NOMO-1 (cell line): Measurements from ENCODE around the gene SCNN1A.

Source experiments
- DNase-seq, 2 experiments: peaks; one replicate each; lab custom pipeline; 2025; ENCODE audit not compliant: unreplicated experiment in 2 of 2; lab: John Stamatoyannopoulos, UW

SCNN1A gene

DNA sequence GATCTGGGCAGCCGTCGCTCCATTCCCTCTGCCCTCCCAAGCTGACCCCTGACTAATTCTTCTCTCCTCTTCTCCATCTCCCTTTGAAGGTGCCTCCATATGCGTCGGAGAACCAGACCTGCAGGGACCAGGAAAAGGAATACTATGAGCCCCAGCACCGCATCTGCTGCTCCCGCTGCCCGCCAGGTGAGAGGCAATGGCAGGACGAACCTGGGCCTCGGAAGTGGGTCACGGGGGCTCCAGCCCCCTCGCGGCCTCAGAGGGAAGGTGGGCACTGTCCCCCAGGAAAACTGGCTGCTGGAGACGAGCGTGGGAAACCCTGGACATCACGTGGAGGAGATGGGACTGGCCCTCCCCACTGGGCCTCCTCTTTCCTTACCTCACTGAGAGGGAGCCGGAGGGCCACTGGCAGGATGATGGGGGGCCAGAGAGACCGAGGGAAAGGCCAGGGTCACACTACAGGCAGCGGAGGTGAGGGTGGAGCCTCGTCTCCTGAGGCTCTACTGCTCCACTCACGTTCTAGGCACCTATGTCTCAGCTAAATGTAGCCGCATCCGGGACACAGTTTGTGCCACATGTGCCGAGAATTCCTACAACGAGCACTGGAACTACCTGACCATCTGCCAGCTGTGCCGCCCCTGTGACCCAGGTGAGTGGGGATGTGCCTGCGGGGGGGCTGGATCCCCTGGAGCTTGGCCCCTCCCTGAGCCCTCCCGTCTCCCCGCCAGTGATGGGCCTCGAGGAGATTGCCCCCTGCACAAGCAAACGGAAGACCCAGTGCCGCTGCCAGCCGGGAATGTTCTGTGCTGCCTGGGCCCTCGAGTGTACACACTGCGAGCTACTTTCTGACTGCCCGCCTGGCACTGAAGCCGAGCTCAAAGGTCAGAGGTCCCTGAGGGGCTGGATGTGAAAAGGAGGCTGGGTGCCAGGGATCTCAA lies 9.4 kb upstream of the SCNN1A start:
- DNase-seq = no peak

DNA sequence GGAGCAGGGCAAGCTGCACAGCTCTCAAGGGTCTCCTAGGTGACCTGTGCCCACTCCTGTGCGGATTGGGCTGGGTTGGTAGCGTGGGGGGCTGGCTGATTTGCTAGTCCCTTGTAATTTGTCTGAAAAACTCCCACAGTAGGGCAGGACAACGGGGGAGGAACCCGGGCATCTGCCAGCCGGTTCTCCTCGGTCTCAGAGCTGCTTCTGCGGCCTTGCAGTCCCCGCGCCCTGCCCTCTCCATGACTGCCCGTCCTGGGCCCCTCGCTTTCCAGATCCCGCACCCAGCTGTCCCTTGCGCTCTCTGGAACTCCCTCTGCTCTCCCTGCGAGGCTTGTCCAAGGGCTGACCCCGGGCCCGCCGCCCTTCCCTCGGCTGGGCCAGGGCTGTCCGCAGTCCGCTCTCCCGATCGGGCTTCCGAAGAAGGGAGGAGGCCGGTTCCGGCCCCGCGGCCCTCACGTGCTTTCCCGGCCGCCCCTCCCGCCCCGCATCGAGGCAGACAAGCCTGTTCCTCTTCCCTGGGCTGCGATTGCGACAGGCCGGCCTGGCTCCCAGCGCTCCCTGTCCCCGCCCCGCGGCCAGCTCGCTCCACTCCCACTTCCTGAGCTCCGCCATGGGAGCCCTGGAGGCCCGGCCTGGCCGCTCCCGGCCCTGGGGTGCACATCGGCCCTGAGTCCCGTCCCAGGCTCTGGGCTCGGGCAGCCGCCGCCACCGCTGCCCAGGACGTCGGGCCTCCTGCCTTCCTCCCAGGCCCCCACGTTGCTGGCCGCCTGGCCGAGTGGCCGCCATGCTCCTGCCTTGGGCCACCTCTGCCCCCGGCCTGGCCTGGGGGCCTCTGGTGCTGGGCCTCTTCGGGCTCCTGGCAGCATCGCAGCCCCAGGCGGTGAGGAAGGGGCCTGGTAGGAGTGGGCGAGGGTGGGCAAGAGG lies 8.5 kb upstream of the SCNN1A start, which contains the start of gene LTBR:
TSS of gene LTBR (plus strand) at position 591 of the 927 bp plus-strand sequence. CDS start at position 788, 197 bp downstream.
- DNase-seq = peak; percentile 60 to 89

DNA sequence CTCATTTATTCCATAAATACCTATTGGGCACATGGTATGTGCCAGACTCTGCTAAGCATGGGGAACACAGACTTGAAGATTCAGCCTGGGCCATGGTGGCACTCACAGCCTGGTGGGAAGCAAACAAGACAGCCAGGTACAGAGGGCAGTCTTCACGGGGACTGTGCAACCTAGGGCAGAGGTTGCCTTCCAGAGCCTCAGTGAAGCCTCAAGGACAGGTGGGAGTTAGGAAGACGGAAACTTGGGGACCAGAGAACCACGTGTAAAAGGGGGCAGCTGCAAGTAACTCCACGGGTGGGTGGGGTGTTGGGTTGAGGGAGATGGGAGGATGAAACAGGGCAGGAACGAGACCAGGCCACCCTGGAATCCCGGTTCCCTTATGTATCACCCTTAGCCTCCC lies 7.6 kb upstream of the SCNN1A start:
- no peak for DNase-seq

DNA sequence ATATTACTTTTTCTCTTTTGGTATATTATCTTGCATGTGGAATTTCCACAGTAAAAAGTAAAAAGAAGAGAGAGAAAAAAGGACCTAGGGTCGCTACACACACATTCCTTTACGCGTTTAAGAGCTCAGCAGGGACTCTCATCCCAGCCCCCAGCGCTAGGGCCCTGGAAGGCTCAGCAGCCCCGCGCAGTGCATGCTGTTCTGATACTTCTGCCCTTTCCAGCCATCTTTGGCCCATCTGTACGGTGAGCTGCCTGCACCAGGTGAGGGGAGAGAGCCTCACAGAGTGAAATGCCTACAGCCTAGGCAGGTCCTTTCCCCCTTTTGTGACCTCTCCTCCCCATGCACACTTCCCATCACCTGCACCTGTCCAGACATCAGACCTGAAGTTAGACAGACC lies 7.0 kb upstream of the SCNN1A start:
- DNase-seq = no peak

DNA sequence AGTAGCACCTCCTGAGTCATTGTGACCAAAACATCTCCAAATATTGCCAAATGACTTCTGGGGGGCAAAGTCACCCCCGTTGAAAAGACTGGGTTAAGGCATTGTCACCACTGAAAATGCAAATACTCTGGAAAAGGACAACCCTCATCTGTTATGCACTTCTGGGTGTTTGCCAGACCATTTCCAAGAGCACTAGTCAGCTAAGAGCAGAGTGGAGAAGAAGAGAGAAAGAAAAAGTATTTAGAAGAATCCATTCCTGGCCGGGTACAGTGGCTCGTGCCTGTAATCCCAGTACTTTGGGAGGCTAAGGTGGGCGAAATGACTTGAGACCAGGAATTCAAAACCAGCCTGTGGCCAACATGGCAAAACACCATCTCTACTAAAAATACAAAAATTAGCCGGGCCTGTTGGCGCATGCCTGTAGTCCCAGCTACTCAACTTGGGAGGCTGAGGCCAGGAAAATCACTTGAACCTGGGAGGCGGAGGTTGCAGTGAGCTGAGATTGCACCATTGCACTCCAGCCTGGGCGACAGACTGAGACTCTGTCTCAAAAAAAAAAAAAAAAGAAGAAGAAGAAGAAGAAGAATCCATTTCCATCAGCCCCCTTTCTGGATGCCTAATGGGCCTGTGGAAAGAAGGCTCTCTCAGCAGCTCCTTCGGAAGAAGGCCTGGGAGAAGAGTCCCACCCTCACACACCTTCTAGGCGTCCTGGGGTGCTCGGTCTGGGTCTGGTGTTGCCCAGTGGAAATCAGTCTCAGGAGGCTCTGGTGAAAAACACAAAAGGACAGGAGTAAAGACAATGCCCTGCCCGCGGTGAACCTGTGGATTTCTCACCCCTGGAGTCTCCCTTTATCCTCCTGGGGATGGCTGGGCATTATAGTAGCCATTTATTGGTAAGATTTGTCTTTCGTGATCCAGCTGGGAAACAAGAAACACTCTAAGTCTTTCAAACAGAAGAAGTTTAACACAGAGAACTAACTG lies 5.1 kb upstream of the SCNN1A start:
- DNase-seq = no peak

DNA sequence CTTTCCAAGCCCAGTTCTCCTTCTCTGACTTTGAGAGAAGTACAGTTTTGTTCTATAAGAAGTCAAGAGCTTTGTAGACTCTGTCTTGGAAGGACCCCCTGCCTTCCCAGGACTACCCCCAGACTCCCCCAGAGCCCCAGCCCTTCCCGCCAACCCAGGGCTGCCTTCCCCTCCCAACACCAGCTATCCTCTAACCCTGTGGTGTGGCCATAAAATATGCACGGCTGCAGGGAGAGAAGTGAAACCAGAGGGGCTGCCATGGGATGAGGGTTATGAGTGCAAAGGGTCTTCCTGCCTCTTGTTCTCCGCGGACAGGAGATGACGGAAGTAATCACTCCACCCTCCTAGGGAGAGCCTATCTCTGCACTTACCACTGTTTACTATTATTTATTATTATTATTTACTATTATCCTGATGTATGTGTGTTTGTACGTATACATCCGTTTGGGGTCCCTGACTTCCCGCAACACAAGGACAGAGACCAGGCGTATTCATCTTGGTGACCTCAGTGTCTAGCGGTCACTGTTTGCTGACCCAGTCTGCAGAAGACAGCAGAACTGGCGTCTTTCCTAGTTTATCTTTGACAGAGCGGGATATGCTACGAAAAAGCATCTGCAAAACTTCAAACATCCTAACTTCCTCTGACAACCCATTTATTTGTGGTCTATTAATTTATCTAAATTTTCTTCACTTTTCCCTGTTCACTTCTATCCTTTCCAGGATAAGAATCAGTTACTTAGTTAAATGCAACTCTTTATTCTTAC lies 3.5 kb upstream of the SCNN1A start:
- peak; percentile 52 to 66 for DNase-seq

DNA sequence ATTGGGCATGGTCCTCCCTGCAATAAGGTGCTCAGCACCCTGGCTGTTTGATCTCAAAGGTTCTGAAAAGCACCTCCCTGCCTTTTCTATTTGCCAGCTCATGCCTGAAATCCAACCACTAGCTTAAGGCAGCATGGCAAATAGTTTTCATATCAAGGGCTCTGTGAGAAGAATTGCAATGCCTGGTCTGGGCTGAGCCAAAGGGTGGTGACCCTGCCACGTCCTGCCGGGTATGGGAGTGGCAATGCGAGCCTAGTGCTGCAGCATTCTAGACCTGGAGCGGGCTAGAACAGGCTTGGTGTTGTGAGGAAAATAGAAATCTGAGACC lies 2.3 kb upstream of the SCNN1A start:
- no peak for DNase-seq

DNA sequence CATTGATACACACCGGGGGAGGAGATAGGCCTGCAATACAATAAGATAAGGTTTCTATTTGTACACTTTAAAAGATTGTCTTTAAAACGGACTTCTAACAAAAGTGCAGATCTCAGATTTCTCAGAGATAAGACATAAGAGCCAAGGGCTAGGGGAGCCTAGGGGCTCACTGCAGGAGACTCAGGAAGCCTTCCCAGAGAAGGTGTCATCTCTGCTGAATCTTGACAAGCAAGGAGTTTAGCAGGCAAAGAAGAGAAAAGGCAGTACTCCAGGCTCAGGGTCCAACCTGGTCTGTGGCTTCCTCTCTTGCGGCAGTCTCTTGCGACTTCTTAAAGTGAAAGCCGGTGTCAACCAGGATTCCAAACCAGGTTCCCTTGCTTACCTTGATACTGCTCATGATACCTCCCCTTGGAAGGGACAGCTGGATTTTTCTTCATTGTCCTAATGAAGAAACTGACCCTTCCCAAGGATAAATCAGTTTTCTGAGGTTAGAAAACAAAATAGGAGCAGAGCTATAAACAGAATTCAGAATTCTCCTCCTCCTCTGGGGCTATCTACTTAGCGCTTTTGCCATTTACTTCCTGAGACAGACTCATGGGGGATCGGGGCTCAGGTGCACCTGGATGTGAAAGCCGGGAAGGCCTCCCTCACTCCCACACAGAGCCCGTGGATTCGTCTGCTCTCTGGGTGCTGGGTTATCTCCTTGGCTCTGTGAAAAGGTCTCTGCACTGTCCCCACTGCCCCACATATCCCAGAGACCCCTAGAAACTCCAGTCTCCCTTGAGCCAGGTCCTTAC lies 1.7 kb upstream of the SCNN1A start:
- no peak for DNase-seq

DNA sequence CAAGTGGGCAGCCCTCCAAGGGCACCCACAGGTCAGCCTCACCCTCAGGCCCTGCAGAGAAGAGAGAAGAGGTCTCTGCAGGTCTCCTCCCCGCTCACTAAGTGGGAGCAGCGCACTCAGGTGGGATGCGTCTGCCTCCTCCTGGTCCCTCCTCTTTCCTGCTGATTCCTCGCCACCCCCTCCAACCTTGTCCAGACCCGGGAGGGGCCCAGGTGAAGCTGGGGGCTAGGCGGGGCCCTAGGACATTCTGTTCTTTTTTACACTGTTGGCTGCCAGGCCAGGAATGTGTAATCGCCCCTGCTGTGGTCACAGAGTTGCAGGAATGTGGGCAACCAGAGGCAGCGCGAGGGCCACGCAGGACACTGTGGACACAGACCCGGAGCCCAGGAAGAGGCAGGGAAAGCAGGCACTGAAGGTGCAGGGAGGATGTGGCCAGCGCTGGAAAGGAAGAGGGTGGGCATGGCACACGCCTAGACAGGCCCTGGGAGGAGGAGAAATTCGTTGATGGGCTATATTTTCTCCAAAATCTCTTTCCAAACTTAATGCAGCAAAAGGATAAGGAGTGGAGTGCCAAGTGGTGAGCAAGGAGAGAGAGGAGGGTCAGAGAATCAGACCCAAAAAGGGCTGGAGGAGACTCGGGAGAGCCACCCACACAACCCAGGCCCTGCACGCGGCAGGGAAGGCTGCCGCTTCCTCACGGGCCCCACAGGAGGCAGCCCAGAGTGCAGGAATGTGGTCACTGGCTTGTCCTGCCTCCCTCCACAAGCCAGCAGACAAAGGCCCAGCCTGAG lies 911 bp upstream of the SCNN1A start:
- peak in 1 of 2 experiments; percentile 44 for DNase-seq

DNA sequence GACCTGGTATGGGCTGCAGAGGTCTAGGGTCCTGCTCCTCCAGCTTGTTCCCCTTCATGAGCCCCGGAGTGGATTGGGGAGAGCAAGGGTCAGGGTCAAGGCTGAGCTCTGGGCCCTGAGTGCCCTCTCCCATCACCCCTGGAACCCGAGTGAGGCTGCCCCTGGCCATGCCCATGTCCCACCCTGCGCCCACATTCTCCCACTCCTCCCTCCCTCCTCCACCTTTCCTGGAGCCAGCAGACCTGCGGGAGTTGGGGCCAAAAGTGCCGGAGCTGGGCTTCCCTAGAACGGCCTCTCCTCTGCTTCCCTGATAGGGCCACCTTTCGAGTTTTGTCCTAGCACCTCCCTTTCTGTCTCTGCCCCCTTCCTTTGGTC lies 590 bp downstream of the SCNN1A start:
- no peak for DNase-seq

DNA sequence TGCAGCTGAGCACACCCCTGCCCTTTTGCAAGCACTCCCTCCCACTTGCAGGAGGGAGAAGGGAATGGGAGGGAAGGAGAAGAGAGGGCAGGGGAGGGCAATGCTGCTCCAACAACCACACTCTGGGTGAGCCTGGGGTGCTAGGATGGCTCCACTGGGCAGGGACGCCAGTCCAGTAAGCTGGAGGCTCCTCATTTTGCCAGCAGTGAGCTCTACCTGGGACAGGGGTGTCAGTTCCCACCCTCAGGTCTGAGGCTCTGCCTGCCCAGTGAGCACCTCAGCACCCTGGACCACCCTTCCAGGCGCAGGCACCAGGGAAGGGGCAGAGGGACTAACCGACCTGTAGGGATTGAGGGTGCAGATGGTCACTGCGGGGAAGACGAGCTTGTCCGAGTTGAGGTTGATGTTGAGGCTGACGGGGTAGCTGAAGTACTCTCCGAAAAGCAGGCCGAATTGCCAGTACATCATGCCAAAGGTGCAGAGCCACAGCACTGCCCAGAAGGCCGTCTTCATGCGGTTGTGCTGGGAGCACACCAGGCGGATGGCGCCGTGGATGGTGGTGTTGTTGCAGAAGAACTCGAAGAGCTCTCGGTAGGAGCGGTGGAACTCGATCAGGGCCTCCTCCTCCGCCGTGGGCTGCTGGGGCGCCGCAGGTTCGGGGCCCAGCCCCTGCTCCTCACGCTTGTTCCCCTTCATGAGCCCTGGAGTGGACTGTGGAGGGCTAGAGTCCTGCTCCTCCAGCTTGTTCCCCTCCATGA lies 1.2 kb downstream of the SCNN1A start:
- no peak for DNase-seq

DNA sequence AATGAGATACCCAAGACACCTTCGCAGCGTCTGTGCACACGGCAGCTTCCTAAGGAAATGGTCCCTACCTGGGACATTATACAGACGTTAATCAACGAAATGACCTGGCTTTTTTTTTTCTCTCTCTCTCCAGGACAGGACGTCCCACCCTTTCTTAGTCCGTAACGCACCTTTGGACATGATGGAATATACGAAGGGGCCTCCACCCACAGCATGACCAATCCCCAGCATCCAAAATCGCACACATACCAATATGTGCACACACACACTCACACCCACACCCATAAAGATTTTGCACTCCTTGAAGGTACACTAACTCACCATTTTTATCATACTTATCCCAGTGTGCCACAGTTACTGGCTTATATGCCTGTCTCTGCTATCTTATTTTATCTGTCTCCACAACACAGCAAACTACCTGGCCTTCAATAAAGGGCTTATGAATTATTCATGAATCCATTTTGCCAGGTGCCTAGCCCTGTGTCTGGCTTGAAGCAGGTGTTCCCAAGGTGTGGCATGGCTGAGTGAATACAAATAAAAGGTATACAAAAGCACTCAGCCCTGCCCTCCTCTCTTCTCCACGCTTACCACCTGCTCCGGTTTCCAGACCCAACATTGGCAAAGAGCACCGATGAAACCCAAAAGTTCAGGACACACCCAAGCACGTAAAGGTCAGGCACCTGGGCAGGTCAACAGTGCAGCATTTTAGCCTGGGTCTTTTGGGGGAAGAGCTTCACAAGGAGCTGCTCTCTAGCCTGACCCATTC lies 2.2 kb downstream of the SCNN1A start:
- DNase-seq = no peak

DNA sequence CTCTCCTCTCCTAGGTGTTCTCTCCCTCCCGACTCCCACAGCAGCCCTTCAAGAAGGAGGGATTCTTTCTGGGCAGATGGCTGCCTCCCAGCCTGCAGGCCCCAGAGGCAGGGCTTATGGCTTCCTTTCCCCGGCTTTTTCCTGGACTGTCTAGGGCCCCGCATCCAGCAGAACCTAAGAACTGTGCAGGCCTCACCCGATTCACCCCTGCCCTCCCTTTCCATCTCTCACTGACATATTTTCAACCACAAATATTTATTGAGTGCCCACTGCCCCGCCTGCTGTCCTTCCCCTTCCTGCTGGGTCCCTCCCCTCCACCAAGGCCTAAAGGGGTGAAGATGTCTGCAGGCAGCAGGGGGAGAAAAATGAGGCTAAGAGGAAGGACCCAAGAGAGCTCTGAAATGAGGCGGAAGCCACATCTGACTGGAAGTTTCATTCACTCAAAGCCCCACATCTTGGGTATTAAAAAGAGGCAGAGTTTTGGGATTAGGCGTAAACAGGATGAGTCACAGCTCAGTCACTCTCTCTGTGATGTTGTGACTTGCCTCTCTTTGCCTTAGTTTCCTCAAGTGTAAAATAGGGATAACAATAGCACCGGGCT lies 2.9 kb downstream of the SCNN1A start:
- DNase-seq = peak; percentile 54 to 57

DNA sequence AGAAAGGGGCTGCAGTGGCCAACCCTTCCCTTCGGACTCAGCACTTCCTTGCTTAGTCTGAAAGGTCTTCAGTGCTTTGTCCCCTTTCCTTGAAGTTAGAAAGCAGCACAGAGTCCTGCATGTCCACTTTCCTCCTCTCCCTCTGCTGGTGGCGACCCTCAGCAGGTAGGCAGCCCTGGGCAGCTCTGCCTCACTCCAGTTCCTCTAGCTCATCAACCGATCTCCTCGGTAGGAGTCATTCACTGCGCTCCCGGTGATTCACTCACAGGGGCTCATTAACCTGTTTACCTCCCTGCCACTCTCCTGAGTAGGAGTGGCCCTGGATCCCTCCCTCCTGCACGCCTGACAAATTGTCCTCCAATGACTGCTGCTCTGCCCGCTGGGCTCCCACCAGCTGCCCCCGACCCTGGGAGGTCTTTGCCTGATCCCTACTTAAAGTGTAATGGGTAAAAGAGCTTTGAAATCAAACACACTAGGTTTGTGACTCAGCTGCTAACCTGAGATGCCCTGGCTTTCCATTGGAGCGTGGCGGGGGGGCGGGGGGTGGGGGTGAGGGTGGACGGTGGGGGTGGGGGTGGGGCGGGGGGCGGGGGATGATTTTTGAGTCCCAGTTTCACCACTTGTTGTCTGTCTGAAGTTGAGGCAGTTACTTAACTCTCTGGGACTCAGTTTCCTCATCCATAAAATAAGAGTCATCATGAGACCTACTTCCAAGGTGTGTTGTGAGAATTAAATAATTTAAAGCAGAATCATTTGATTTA lies 4.2 kb downstream of the SCNN1A start:
- DNase-seq = no peak

DNA sequence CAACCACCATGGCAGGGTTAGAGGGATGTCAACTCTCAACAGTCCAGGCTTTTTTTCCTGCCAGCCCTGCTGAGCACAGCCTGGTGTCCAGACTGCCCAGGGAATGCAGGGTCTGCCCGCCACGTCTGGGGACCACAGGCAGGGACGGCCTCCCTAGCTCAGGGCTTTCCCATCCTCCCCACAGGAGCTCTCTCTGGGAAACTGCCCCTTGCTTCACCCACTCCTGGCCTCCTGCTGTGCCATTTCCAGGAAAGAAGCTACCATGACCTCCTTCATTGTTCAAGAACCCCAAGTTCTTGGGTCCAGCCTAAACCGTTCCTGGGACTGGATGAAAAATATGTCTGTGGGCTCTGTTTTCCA lies 4.8 kb downstream of the SCNN1A start:
- DNase-seq = no peak
